NCI-H526 treated with DMSO at 0.1 percent for 48 hours (cell line): ENCODE measurements around the gene NACC2.

Experiments used
- DNase-seq: peaks from one replicate; lab custom pipeline; 2025; lab: John Stamatoyannopoulos, UW

The NACC2 gene

DNA sequence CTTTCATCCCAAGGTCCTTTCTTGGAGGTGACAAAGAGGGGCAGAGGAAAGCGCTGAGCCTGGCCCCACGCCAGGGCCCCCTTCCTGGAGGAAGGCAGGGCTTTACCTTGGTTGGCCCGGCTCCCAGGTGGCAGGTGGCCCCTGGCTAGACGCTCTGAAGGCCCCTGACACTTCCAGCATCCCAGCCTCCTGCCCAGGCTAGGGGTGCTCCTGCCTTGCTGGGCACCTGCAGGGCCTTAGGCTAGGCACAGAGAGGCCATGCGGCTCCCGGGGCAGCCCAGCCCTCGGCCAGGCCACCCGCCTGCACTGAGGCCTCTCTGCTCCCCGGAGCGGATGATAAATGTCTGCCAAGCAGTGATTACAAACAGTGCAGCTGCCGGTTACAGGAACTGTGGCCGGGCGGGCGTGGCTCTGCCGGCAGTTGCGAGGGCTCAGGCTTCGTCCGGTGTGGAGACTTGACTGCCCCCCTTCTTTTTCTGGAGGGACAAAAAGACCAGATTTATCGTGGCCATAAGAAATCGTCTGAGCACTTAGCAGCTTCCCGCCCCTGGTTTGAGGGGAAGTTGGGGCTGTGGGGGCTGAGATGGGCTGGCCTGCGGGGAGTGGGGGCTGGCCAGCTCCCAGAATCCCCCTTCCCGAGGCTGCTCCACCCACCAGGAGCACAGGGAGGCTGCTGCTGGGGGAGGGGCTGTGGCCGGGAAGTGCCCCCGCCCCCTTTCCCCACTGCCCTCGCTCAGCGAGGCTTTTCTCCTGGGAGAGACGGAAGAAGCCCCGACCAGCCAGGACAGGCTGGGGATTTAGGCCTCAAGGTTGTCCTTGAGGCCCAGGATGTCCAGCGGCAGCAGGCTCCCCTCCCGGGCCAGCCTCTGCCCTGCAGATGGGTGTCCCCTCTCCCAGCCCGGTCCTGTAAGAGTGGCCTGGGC lies 102.3 kb downstream of the NACC2 start:
- DNase-seq, result peak; percentile 30

- no peak for DNase-seq
Observed at GRCh38 chr9:135991771-135992170, 103.3 kb downstream of the NACC2 start.

DNA sequence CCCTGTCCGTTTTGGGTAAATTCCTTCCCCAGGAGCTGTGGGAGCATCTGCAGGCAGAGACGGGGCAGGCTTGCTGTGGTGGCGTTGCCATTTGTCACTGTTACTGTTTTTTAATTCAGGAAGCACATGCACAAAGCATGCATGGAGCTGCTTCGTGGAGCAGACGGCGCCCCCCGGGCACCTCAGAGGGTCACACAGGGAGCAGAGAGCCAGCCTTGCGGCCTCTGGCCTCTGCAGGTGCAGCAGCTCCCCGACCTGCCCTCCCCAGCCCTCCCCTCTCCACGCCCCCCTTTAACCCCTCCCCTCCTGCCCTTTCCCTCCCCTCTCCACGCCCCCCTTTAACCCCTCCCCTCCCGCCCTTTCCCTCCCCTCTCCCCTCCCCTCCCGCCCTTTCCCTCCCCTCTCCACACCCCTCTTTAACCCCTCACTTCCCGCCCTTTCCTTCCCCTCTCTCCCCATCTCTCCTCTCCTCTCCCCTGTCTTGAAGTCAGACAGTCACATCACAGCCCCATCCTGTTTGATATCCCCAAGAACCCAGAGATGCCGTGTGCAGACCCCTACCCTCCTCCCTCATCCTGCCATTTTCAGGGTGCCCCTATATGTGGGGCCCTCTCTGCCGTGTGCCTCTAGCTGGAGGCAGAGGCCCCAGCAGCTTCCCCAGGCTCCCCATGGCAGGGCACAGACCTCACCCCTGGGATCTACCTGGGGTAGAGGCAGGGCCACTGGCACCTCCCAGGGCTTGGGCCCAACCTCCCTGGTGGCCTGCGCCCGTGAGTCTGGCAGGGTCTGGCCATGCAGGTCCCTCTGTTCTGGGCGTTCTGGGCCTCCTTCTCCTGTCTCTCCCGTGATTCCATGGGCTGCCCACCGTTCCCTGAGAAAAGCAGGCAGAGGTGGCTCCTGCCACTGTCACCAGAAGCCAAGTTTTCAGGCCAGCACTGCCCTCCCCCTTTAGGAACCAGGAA lies 104.3 kb downstream of the NACC2 start:
- peak; percentile 35 for DNase-seq

DNA sequence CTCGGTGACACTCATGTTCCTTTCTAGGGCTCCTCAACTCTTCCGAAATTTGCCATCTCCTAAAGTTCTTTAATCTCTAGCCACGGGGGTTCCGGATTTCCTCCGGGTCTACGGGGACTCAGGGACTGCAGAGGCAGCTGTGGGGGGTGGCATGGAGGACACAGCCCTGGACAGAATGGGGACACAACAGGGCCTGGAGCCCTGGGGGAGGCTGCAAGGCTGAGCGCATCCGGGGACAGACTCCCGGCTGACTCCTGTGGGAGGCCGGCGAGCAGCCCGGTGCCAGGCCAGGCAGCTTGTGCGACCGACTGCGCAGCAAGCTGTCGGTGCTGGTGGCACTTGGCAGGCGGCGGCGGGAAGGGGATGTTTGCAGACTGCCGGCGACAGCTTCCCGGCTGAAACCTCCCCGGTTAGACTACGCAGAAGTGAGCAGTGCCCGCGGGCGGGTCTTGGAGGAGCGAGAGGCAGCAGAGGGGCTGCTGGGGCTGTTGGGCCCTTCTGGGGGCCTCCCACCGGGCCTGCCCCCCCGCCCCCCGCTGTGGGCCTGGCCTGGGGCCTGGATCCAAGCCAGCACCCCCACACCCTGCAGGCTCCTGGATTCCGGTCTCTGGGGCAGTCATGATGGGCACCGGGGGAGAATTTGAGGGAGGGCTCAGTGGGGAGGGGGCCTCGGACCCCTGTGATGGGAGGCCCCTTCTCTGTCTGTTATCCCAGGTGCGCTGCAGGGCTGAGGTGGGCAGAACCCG lies 105.2 kb downstream of the NACC2 start:
- no peak for DNase-seq

- no peak for DNase-seq
Observed at GRCh38 chr9:135989157-135989556, 105.9 kb downstream of the NACC2 start.

DNA sequence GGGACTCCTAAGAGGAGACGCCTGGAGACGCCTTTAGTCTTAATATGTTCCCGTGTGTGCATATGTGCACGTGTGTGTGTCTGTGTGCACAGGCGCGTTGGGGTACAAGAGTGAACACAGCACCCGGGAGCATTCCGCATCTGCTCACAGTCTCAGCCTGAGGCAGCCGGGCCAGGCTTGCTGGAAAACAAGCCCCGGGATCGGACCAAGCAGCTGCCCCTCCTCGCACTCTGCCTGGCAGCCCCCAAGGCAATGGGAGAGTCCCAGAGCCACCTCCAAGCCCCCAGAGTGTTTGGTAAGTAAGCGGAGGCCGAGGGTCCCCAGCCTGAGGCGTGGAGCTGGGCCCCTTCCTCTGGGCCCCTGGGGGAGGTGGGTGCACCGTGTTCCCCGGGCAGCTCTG lies 106.6 kb downstream of the NACC2 start:
- no peak for DNase-seq

DNA sequence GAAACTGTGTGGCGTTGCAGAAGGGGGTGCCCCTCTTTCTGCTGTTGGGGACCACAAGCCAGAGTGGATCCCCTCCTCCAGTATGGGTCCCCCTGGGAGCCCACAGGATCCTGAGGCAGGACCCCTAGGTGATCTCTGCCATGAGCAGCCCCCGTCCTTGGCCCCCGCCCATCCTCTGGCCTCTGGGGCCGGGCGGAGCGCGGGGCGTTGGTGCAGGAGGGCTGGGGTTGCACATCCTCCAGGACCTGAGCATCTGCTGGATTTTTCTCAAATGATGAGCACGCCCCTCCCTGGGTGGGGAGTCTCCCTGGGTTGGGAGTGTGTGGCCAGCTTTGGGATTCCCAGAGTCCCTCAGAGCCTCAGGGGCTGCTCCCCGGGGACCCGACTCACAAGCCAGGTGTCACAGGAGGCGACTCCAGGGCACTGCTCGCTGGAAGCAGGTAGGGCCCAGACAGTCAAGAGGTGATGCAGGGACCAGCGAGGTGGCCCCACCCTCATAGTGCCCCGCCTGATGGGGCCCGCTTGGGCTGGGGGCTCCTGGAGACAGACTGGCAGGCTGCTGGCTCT lies 107.2 kb downstream of the NACC2 start:
- DNase-seq, result no peak

- no peak for DNase-seq
Observed at GRCh38 chr9:135986605-135987004, 108.5 kb downstream of the NACC2 start.

- DNase-seq, result no peak
Observed at GRCh38 chr9:135985889-135986288, 109.2 kb downstream of the NACC2 start.

DNA sequence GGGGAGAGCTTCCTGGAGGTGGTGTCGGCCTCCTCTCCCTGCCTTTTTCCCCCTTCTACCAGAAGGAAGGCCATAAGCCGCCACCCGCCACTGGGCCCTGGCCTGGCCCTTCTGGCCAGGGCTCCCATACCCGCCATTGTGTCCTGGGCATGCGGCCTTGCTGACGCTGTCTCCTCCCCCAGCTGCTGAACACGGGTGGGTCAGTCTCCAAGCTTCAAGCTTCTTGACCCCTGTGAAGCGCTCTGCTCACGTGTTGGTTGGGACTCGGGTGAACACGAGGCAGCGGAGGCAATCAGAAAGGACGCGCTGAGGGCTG lies 109.7 kb downstream of the NACC2 start:
- DNase-seq, result no peak

GRCh38 chr9:135984072-135984710 lies 110.9 kb downstream of the NACC2 start:
- DNase-seq, result no peak

DNA sequence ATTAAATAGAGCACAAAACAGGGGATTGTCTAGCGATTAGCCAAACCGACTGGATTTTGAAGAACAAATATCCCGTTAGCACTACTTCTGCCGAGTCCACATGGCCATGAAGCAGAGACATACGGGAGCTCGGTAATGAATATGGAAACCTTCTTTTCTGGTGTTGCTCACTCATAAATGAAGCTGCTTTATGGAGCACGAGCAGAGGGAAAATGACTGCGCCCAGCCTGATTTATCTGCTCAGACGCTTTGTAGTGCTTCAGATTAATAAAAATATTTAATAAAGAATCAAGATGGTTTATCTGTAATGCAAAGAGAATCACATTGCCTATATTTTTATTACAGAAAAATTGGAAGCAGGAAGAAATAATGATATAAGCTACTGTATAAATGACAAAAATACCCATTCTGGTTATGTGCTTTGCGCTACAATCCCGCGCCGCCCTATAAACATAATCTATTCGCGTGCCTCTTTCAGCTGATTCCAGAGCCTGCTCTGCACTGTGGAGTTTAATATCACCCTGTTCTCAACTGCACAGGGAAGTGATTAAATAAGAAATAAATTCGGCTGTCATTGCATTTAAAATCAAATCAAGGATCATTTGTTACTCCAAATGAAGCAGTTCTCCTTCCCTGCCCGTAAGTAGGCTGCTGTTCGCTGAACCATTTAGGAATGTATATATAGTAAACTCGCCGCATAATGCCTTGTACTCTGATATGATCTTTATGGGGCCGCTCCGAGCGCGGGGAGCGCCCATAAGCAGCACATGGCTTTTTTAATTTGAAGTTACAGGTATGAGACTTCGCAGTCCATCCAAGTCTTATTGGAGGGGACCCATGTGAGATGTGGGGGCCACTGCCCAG lies 111.6 kb downstream of the NACC2 start:
- peak; percentile 8 for DNase-seq

GRCh38 chr9:135982499-135983207 lies 112.4 kb downstream of the NACC2 start:
- DNase-seq, result no peak

DNA sequence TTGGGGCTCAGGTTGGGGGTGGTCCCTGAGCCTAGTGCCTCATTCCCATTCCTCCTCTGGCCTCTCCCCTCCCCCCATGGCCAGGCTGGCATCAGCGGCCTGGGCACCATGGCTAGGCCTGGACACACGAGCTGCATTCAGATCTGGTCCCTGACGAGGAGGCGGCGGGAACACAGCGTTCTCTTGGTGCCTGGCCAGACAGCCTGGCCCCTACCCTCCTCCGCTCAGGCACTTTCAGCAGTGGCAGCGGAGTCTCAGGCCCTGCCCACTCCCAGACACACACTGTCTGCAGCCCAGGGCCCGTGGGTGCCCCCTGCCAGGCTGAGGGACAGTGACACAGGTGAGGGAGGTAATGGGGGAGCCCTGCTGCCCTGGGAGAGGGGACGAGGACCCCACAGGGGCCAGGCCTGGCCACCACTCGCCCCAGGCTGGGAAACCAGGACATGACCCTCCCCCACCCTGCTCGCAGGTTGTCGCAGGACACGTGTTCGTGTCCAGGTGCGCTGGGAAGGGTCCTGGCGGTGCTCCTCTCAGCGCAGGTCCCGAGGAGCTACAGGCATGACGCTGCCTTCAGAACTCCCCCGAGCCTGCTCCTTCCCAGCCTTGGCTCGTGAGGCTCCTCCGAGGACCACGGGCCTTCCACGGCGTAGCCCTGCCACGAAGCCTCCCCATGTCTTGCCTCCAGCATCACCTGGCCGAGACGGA lies 114.0 kb downstream of the NACC2 start:
- no peak for DNase-seq

GRCh38 chr9:135979547-135980166 lies 115.4 kb downstream of the NACC2 start:
- no peak for DNase-seq

GRCh38 chr9:135978642-135979546 lies 116.2 kb downstream of the NACC2 start:
- no peak for DNase-seq

GRCh38 chr9:135976944-135977343 lies 118.1 kb downstream of the NACC2 start:
- DNase-seq, result no peak

DNA sequence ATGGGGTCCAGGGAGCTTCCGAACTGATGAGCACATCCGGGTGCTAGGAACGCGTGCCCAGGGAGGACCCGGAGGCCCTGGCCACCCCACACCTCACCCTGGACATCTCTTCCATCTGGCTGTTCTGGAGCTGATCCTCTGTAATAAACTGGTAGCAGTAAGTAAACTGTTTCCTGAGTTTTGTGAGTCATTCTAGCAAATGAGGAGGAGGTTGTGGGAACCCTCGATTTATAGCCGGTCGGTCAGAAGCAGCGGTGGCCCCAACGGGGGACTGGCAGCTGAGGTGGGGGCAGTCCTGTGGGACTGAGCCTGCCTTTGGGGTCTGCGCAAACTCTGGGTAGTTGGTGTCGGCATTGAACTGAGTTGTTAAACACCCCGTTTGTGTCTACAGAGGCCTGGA lies 118.6 kb downstream of the NACC2 start:
- no peak for DNase-seq
